ENCODE data around the gene FOXP1.

FOXP1 gene

DNA sequence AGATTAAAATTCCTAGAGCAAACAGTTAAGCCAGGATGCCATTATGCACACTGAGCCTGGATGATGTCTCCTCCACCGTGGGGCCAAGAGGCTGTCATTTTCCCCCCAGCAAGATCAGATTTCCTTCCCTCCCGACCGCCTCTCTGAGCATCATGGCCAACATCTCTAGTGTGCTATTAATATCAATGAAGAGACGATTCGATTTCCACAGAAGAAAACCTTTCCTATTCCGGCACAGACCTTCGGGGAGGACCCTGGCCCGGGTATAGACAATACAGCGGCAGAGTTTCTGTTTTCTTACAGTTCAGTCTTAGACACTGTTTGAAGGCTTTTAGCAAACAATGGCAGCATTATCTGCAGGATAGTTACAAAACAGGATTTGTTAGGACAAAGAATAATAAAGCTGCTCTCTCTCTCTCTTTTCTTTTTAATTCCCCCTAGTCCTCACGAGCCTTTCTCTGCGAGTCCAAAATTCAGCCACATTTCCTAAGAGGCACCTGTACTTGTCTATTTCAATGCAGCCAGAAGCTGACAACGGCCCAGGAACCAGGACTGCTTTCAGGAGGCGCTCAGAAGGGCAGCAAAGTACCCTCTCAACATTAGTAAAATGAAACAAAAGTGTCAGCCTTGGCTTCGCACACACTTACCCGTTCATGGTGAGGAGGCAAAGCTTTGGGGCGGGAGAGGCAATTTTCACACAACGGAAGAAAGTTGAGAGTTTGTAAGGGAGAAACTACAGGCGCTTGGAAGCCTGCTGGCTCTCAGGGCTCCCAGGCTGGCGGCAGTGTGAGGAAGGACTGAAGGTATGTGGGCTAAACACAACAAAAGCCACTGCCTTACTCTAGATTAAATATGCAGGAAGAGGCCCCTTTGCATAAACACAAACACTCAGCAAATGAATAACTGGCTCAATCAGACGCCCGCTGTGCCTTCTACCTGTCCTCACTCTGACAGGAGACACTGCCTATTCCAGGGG, 278.0 kb downstream of the FOXP1 start:
- TF ChIP-seq POLR2A (IDR thresholded peaks at IDR 0.05; ENCODE audit: low read depth, low read length), result no peak
- DNase-seq (ENCODE audit: insufficient read length, low spot score) (no peak), FAIRE-seq (peak; percentile 15)

DNA sequence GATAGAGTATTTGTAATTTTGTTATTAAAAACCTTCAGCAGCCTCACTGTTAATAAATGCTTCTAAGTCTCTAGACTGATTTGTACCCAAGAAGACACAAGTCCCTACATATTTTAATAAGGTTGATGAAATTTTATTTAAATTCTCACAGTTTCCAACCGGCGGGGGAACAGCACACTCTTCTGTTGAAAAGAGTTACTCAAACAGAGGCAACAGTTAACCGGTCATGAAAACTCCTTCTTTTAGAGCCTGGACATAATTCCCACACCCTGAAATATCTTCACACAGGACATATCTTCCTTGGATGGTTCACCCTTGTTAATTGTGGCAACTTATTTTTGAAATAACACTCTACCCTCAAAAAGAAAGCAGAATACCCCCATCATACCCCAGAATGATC, 278.8 kb downstream of the FOXP1 start:
- FAIRE-seq (no peak), DNase-seq (ENCODE audit: insufficient read length, low spot score) (no peak)
- TF ChIP-seq POLR2A (IDR thresholded peaks at IDR 0.05; ENCODE audit: low read depth, low read length), result no peak

GRCh38 chr3:71304247-71304646, 279.3 kb downstream of the FOXP1 start:
- no peak for TF ChIP-seq POLR2A (IDR thresholded peaks at IDR 0.05; ENCODE audit: low read depth, low read length)
- FAIRE-seq, result no peak

GRCh38 chr3:71303627-71304200, 279.8 kb downstream of the FOXP1 start:
- TF ChIP-seq POLR2A (IDR thresholded peaks at IDR 0.05; ENCODE audit: low read depth, low read length), result no peak
- DNase-seq (ENCODE audit: insufficient read length, low spot score), result no peak
- FAIRE-seq, result no peak

More at GRCh38 chr3:71304247-71304646, 279.3 kb downstream of the FOXP1 start:
- DNase-seq (ENCODE audit: insufficient read length, low spot score), result no peak

DNA sequence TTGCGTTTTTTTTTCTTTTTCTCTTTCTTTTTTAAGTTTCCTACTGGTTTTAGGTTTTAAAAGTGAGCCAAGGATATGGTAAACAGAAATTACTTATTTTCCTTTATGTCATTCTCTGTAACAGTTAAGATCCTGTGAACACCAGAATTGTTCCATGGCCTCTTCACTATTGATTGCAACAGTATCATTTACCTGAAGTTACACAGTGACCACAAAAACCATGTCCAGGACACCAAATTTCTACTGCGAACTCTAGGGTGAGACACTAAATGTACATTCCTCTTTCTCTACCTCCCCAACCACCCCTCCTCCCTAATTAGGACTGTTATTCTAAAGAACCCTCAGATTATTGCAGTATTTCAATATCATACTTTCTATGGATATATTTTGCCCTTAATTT, 280.9 kb downstream of the FOXP1 start:
- no peak for TF ChIP-seq POLR2A (IDR thresholded peaks at IDR 0.05; ENCODE audit: low read depth, low read length)
- no peak for FAIRE-seq
- no peak for DNase-seq (ENCODE audit: insufficient read length, low spot score)

DNA sequence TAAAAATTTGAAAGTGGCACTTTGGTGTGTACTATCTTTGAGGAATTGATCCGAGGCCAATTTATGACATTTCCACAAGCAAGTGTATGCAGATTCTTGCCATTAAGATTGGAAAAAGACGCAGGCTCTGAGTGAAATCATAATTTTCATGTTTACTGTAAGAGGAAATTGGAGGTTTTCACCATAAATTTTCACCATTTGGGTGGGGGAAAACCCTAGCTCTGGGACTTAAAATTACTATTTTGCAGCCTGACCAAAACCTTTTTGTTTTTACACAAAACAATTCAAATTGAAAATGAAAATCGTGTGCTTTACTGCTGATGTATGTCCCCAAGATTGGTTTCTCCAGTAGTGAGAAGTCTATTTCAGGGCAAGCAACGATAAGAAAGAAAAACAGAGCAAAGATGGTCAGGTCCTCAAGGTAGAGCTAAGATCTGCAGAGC, 282.6 kb downstream of the FOXP1 start:
- DNase-seq (ENCODE audit: insufficient read length, low spot score), result no peak
- no peak for FAIRE-seq
- no peak for TF ChIP-seq POLR2A (IDR thresholded peaks at IDR 0.05; ENCODE audit: low read depth, low read length)

GRCh38 chr3:71299160-71299559, 284.4 kb downstream of the FOXP1 start:
- no peak for FAIRE-seq

DNA sequence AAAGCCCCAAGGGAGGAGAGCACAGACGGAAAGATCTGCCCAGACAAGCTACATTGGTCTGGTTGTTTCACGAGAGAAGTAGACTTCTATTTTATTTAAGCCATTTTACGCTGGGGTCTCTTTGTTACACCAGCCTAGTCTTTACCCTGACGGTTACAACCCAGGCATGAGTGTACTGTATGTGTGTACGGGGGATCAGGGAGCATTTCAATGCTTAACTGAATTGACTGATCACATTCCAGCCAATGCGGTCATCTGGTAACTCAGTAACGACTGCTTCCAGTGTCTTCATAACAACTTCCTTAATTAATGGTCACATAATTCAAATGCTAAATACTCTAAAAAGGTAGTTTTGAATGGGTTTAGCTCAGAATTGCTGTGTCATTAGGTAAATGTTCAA, 288.6 kb downstream of the FOXP1 start:
- DNase-seq (ENCODE audit: insufficient read length, low spot score) (no peak), FAIRE-seq (no peak)
- no peak for TF ChIP-seq POLR2A (IDR thresholded peaks at IDR 0.05; ENCODE audit: low read depth, low read length)

More at GRCh38 chr3:71299160-71299559, 284.4 kb downstream of the FOXP1 start:
- DNase-seq (ENCODE audit: insufficient read length, low spot score), result no peak
- no peak for TF ChIP-seq POLR2A (IDR thresholded peaks at IDR 0.05; ENCODE audit: low read depth, low read length)

DNA sequence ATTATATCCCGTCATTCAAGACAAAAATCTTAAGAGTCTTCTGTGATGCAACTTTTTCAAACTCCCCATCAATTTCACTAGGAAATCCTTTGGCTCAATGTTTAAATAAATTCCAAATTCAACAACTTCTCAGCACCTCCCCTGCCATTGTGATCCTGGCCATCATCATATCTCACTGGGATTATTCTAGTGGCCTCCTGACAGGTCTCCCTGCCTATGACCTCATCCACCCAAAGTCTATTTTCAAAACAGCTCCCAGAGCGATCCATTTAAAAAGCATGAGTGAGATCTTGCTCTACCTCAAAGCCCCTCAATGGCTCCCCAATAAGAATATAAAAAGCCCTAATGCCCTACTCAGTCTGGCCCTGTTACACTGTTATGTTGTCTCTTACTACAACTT, 293.2 kb downstream of the FOXP1 start:
- FAIRE-seq (no peak), DNase-seq (ENCODE audit: insufficient read length, low spot score) (no peak)
- no peak for TF ChIP-seq POLR2A (IDR thresholded peaks at IDR 0.05; ENCODE audit: low read depth, low read length)

DNA sequence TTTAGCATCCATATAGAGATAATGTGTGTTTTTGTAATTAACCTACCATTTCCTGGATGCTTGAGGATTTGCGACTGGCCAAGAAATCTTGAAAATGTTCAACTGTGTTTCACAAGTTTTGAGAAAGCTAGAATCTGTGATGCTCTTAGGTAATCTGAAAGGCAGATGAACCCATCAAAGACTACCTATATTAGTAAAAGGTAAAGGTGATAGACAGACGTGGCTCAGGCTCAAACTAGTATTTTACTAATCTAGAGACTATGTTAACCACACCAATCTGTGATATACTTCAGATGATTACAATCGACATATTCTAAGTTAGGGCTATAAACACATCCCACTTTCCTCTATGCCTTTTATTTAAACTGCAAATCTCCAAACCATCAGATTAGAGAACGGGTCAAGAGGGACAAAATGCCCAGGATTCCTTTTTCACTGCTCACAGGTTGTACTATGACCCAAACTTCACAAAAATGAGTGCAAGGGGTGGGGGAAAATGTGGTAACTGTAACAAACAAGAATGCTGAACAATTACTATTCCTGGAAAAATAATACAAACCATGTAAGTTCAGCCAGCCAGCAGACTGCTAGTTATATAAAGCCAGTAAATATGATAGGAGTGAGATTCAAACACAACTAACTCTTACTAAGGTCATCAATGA, 295.1 kb downstream of the FOXP1 start:
- DNase-seq (ENCODE audit: insufficient read length, low spot score) (no peak), FAIRE-seq (no peak)
- no peak for TF ChIP-seq POLR2A (IDR thresholded peaks at IDR 0.05; ENCODE audit: low read depth, low read length)

GRCh38 chr3:71285086-71285485, 298.4 kb downstream of the FOXP1 start:
- FAIRE-seq (no peak), DNase-seq (ENCODE audit: insufficient read length, low spot score) (no peak)
- no peak for TF ChIP-seq POLR2A (IDR thresholded peaks at IDR 0.05; ENCODE audit: low read depth, low read length)

GRCh38 chr3:71282976-71283375, 300.6 kb downstream of the FOXP1 start:
- FAIRE-seq, result no peak
- no peak for TF ChIP-seq POLR2A (IDR thresholded peaks at IDR 0.05; ENCODE audit: low read depth, low read length)

GRCh38 chr3:71281280-71281679, 302.2 kb downstream of the FOXP1 start:
- no peak for FAIRE-seq
- no peak for TF ChIP-seq POLR2A (IDR thresholded peaks at IDR 0.05; ENCODE audit: low read depth, low read length)
- DNase-seq (ENCODE audit: insufficient read length, low spot score), result no peak

More at GRCh38 chr3:71282976-71283375, 300.6 kb downstream of the FOXP1 start:
- no peak for DNase-seq (ENCODE audit: insufficient read length, low spot score)

DNA sequence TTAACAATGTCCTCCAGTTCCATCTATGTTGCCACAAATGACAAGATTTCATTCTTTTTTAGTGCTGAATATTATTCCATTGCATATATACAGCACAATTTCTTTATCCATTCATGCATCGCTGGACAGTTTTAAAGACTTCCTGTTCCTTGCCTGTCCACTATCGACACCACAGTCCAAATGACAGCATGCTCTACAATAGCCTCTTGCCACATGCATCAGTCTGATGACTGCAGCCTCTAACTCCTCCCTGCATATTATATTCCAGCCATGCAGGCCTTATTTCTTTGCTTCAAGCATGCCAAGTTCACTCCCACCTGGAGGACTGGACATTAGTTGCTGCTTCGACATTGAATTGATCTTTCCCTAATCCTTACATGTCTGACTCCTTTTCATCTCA, 306.2 kb downstream of the FOXP1 start:
- TF ChIP-seq POLR2A (IDR thresholded peaks at IDR 0.05; ENCODE audit: low read depth, low read length), result no peak
- FAIRE-seq (no peak), DNase-seq (ENCODE audit: insufficient read length, low spot score) (no peak)
